Ishikawa (cell line): ENCODE results near the gene FAM163B.

Source experiments
- CEBPB ChIP-seq: IDR thresholded peaks from 2 replicates; pipeline ENCODE4 v1.6.1; 2012
- CREB1 ChIP-seq: IDR thresholded peaks from 2 replicates; pipeline ENCODE4 v1.6.1; 2012; ENCODE audit warnings: low read depth
- EGR1 ChIP-seq: IDR thresholded peaks from 2 replicates; pipeline ENCODE4 v1.6.1; 2012
- EP300 ChIP-seq: IDR thresholded peaks from 2 replicates; pipeline ENCODE4 v1.6.1; 2012; ENCODE audit warnings: borderline replicate concordance
- FOXM1 ChIP-seq: IDR thresholded peaks from 2 replicates; pipeline ENCODE4 v1.6.1; 2012; ENCODE audit warnings: low read depth, borderline replicate concordance
- NFIC ChIP-seq: IDR thresholded peaks from 2 replicates; pipeline ENCODE4 v1.6.1; 2012
- RAD21 ChIP-seq: IDR thresholded peaks from 2 replicates; pipeline ENCODE4 v1.6.1; 2012; ENCODE audit warnings: low read depth
- TAF1 ChIP-seq: IDR thresholded peaks from 2 replicates; pipeline ENCODE4 v1.6.1; 2012; ENCODE audit warnings: low read depth, mild to moderate bottlenecking
- TCF12 ChIP-seq: IDR thresholded peaks from 2 replicates; pipeline ENCODE4 v1.6.1; 2012; ENCODE audit warnings: low read depth
- TEAD4 ChIP-seq: IDR thresholded peaks from 2 replicates; pipeline ENCODE4 v1.6.1; 2012
- YY1 ChIP-seq: IDR thresholded peaks from 2 replicates; pipeline ENCODE4 v1.6.1; 2012; ENCODE audit warnings: low read depth
- ZBTB7A ChIP-seq: IDR thresholded peaks from 2 replicates; pipeline ENCODE4 v1.6.1; 2012; ENCODE audit warnings: low read depth
- TF ChIP-seq, protein P1 (sequence below): IDR thresholded peaks from 2 replicates; pipeline ENCODE4 v1.6.1; 2012; ENCODE audit warnings: low read depth, mild to moderate bottlenecking
- TF ChIP-seq, protein P2 (sequence below): IDR thresholded peaks from 2 replicates; pipeline ENCODE4 v1.6.1; 2012
- TF ChIP-seq, protein P3 (sequence below): IDR thresholded peaks from 2 replicates; pipeline ENCODE4 v1.6.1; 2012

FAM163B gene

DNA sequence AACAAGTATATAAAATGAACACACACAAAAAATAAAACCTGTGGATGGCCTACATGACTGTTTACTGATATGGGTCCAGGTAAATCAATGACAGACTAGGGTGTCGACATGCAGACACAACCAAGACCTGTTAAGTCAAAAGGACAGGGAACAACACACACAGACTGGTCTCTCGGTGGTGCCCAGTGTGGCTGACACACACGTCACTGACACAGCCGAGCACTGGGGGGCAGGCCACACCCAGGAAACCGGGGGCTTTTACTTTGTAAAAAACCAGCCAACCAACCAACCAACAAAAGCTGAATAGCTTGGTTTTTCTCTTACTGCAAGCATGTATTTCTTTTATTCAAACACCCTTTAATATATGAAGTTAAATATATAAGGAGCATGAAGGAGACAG, 5.0 kb downstream of the FAM163B start:
- no peak for TF ChIP-seq NFIC
- TF ChIP-seq ZBTB7A = no peak
- TF ChIP-seq RAD21 = 0 out of 2 replicates have a peak, but pooled peaks have one; percentile 3
- TF ChIP-seq YY1 = no peak

DNA sequence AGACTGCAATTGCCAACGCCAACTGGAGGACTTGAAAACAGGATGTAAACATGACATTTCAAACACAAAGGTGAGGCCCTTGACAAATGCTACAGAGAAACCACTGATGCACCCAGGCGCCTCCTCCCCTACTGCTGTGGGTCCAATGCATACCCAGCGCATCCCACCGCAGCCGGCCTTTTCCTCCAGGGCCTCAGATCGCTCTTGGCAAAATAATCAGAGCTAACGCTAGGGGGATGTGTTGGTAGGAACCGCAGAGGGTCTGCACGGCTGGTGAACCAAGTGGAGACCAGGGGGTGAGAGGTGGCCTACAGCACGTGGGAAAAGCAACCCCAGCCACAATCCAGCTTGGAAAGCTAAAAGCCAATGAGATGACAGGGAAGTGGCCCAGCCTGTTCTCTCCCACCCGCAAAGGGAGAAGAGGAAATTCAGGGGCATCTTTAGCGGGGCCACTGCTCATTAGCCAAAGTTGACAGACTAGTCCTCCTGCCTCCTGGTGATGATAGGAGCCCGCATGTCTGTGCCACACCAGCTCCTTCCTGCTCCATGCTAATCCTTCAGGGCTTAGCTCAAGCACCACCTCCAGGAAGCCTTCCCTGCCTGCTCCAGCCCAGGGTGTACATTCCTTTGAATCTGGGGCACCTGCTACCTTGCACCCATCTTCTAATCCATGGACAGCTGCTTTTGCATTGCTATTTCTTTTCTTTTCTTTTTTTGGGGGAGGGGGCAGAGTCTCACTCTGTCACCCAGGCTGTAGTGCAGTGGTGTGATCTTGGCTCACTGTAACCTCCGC, 5.9 kb downstream of the FAM163B start:
- no peak for TF ChIP-seq FOXM1
- TF ChIP-seq, protein P1, sequence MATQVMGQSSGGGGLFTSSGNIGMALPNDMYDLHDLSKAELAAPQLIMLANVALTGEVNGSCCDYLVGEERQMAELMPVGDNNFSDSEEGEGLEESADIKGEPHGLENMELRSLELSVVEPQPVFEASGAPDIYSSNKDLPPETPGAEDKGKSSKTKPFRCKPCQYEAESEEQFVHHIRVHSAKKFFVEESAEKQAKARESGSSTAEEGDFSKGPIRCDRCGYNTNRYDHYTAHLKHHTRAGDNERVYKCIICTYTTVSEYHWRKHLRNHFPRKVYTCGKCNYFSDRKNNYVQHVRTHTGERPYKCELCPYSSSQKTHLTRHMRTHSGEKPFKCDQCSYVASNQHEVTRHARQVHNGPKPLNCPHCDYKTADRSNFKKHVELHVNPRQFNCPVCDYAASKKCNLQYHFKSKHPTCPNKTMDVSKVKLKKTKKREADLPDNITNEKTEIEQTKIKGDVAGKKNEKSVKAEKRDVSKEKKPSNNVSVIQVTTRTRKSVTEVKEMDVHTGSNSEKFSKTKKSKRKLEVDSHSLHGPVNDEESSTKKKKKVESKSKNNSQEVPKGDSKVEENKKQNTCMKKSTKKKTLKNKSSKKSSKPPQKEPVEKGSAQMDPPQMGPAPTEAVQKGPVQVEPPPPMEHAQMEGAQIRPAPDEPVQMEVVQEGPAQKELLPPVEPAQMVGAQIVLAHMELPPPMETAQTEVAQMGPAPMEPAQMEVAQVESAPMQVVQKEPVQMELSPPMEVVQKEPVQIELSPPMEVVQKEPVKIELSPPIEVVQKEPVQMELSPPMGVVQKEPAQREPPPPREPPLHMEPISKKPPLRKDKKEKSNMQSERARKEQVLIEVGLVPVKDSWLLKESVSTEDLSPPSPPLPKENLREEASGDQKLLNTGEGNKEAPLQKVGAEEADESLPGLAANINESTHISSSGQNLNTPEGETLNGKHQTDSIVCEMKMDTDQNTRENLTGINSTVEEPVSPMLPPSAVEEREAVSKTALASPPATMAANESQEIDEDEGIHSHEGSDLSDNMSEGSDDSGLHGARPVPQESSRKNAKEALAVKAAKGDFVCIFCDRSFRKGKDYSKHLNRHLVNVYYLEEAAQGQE = no peak
- no peak for TF ChIP-seq CEBPB
- no peak for TF ChIP-seq NFIC
- TF ChIP-seq RAD21 = no peak
- no peak for TF ChIP-seq TCF12
- no peak for TF ChIP-seq ZBTB7A
- no peak for TF ChIP-seq TAF1

DNA sequence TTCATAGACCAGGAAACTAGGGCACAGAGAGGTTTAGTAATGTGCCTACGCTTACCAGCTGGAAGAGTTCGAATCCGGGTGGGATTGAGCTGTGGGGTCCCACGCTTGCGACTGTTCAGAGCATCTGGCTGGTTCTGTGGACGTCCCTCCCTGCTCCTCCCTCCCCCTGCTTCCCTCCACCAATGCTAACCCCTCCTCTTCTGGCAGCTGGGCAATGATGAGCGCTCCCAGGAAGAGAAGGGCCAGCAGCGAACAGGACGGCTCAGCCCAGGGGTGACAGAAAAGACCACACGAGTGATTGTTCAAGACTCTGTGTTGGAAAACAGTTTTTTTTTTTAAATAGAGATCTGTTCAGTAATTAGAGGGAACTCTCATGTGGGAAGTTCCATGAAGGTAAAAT, 6.9 kb downstream of the FAM163B start:
- TF ChIP-seq FOXM1 = no peak
- no peak for TF ChIP-seq TEAD4

DNA sequence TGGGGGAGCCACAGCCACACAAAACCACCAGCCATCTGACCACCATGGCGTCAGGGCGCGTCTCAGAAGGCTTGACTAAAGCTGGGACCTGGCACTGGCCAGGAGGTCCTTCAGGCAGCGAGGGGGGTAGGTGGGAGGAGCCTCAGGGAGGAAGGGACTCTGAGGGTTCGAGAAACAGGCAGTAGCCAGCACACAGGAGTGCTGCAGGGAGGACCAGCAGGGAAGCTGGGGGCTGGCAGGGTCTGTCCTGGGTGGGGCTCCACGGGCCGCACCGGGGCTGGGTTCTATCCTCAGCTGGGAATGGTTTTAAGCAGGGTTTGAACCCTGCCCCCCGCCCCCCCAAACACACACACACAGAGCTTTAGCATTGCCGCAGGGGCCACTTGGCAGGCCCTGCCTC, 7.4 kb downstream of the FAM163B start:
- no peak for TF ChIP-seq YY1
- TF ChIP-seq, protein P1 = no peak

DNA sequence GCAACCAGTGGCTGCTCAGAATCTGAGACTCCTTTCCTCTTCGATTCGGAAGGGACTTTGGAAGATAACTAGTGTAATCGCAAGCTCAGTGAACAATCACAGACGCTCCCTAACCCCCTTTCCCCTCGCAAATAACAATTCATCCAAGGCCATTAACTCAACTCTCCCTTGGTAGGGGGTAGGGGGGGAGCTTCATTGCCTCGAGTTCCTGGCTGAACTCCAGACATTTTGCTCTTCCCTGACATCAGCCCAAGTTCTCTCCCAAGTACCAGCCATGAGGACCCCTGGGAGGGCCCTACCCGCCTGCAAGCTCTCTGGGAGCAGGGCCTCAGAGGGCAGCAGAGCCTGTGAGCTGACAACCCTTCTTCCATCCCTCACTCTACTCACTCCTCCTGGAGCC, 8.4 kb downstream of the FAM163B start:
- no peak for TF ChIP-seq RAD21

DNA sequence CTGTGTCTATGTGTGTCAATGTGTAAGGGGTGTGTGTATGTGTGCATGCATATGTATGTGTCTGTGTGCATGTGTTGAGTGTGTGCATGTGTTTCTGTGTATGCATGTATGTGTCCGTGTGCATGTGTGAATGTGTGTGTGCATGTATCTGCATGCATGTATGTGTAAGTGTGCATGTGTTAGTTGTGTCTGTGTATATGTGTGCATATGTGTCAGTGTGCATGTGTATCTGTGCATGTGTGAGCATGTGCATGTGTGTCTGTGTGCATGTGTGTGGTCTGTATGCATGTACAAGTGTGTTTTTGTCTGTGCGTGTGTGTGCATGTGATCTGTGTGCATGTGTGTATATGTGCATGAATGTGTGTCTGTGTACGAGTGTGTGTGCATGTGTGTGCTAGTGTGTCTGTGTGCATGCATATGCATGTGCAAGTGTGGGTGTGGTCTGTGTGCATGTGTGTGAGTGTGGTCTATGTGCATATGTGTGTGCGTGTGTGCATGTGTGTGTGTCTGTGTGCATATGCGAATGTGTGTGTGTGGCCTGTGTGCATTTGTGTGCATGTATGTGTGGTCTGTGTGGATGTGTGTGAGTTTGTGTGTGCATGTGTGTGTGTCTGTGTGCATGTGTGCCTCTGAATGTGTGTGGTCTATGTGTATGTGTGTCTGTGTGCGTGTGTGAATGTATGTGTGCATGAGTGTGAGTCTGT, 9.6 kb downstream of the FAM163B start:
- TF ChIP-seq CEBPB (no peak), EGR1 (no peak), EP300 (no peak), ZBTB7A (no peak), FOXM1 (no peak), NFIC (no peak), TCF12 (no peak), CREB1 (no peak), TEAD4 (no peak), TAF1 (no peak), YY1 (no peak), RAD21 (no peak)
- TF ChIP-seq, protein P2, sequence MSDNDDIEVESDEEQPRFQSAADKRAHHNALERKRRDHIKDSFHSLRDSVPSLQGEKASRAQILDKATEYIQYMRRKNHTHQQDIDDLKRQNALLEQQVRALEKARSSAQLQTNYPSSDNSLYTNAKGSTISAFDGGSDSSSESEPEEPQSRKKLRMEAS = no peak
- TF ChIP-seq, protein P1 = no peak
- TF ChIP-seq, protein P3, sequence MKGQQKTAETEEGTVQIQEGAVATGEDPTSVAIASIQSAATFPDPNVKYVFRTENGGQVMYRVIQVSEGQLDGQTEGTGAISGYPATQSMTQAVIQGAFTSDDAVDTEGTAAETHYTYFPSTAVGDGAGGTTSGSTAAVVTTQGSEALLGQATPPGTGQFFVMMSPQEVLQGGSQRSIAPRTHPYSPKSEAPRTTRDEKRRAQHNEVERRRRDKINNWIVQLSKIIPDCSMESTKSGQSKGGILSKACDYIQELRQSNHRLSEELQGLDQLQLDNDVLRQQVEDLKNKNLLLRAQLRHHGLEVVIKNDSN = no peak
